ENCODE results near the gene ARID5B.

Gene ARID5B

DNA sequence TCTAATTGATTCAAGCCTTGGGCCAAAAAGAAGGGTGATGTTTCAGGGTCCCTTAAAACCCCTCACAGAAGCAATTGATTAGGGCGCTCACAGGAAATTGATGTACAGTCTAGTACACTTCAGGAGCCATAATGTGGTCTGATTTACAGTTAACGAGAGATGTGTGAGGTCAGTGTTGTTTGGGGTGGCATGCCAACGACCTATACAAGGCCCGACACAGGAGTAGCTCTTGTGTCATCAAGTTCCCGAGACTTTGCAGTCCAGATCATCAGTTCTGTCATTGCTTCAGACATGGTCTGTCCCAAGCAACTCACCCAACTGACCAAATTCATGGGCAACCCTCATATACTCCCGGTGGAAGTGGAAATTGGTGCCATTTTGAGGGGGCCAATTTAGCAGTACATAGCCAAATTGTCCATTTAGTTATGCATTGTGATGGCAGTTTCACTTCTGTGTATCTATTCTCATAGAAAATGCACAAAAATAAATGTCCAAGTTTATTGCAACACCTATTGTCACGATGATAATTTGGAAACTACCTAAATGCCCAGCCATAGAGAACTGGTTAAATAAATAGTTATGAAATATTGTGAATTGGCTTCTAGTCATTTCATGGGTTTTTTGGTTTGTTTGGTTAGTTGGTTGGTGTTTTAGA, 18.0 kb upstream of the ARID5B start:
- no peak for DNase-seq (ENCODE audit: low read depth)

DNA sequence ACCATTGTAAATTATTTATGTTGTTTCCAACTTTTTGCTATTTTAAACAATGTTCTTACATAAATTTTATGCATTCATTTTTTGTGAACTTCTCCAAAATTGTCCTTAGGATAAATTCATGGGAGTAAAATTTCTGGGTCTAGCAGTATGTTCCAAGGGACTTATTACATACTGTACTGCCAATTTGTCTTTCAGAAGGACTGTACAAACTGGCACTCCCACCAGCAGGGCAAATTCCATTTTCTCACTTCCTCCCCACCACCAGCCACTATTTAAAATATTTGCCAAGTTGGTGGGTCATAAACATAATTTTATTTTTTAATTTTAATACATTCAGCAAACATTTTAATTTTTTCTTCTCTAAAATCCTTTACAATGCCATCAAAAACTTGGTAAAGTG, 13.7 kb upstream of the ARID5B start:
- DNase-seq (ENCODE audit: low read depth), result no peak

DNA sequence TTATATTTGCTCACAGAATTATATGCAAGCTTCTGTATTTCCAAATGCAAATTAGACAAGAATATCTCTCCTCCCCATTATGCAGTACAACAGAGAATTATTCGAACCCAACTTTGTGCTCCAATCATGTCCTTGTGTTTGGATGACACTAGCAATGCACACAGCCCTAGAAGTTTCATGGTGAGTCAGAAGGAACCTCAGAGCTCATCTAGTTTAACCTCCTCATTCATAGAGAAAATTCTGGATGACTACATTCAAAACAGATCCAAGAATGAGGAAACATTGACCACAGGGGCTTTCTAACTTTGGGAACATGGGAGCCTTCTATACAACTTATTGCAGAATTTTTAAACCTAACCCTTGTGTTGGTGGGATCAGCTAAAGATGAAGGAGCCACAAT, 12.8 kb upstream of the ARID5B start:
- no peak for DNase-seq (ENCODE audit: low read depth)

DNA sequence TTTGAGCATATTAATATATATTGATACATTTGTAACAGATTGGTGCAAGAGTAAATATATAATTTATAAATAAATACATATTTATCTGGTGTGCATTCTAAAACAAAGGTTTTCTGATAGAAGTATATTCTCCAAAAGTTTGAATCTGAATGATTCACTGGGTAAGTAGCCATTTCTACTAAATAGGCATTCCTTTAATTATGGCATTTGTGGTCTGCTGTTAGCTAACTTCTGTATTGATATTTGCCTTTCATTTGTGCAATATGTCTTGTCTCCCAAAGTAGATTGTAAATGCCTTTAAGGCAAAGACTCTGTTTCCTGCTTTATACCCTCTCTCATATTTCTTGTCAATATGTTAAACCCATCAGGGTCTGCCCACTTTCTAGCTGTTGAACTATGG, 11.1 kb upstream of the ARID5B start:
- DNase-seq (ENCODE audit: low read depth), result no peak

DNA sequence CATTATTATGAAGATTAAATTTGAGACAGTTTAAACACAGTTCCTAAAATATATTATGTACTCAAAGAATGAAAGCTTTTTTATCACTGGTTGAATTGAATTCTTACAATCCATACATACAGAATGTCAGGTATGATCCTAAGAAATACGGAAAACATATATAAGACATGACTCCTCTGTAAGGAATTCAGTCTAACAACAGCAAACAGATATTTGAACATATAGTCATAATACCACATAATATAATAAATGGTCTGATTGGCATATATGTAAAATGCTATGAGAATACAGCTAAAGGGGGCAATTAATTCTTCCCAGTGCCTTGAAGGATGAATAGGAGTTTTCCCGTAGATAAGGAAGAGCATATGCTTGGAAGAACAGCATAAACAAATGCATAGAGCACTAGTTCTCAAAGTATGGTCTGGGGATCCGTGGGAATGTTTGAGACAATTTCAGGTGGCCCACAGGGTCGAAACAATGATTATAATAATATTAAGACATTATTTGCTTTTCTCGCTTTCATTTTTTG, 10.6 kb upstream of the ARID5B start:
- DNase-seq (ENCODE audit: low read depth), result no peak

DNA sequence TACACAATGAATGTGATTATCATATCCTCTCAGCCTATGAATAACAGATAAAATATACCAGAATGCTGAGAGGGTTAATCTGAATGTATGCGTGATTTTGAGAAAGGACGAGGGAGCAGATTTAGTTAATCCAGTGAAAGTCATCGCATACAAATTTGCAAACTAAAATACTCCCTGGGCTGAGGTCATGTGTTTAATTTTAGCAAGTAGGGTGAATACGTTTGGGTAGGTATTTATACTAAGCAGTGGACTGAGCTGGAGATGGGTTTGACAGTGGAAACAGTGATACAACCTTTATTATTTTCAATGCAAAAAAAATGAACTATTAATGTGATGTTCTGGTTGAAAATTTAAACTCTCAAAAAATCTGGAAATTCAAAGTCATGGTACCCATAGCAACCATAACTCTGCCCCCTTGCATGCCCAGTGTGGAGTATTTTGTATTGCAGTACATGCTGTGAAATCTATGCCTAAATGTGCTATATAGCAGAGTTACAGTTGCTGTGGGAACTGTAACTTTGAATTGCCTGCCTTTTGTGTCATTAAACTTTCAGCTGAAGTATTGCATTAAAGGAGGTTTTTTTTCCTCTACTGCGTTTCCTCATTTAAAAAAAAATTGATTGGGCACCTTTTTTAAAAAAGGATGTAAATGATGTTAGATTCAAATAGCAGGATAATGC, 9.5 kb upstream of the ARID5B start:
- no peak for DNase-seq (ENCODE audit: low read depth)

DNA sequence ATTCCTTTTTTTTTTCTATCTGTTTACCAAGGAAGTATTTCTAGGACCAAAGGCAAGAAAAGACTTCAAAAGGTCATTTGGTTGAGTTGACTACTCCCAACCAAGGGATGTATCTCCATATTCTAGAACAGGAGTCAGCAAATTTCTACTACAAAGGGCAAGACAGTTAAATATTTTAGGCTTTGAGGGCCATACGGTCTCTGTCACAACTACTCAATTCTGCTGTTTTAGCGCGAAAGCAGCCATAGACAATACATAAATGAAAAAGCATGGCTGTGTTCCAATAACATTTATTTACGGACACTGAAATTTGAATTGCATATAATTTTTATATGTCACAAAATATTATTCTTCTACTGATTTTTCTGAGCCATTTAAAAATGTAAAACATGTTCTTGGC, 8.5 kb upstream of the ARID5B start:
- no peak for DNase-seq (ENCODE audit: low read depth)

DNA sequence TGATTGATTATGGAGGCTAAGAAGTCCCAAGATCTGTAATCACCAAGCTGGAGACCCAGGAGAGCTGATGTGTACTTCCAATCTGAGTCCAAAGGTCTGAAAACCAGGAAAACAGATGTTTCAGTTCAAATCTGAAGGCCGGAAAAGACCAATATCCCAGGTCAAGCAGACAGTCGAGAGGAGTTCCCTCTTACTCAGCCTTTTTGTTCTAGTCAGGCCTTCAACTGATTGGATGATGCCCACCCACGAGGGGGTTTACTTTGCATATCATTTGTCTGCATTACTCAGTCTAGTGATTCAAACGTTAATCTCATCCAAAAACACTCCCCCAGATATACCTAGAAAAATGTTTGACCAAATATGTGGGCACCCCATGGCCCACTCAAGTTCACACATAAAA, 7.4 kb upstream of the ARID5B start:
- no peak for DNase-seq (ENCODE audit: low read depth)

DNA sequence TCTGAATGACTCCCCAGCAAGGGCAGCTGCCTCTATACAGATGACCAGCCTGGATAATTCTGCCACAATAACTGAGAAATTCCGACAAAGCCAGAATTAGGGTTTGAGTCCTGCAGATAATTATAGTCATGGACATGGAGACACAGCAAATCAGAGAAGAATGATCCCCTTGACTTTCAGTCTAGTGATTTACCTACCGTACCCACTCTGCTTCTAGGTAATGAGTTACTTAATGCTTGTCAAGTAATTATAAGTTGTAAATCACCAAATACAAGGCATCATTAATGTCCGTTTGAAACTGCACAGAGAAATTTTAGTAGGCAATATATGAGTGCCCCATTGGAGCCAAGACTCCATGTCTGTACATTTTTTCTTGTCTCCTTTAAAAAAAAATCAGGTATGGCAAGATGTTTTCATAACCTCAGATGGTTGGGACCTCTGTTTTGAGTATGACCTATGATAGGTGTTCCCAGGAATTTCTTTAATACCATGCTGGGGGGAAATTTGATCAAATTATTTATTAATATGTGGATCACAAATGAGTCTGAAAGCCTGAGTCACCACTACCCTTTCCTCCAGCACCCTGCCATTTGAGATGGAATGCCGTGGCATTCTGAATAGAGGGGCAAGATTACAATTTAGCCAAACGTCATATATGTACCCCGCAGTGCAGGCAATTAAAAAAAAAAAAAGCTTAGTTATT, 5.5 kb upstream of the ARID5B start:
- DNase-seq (ENCODE audit: low read depth), result no peak

DNA sequence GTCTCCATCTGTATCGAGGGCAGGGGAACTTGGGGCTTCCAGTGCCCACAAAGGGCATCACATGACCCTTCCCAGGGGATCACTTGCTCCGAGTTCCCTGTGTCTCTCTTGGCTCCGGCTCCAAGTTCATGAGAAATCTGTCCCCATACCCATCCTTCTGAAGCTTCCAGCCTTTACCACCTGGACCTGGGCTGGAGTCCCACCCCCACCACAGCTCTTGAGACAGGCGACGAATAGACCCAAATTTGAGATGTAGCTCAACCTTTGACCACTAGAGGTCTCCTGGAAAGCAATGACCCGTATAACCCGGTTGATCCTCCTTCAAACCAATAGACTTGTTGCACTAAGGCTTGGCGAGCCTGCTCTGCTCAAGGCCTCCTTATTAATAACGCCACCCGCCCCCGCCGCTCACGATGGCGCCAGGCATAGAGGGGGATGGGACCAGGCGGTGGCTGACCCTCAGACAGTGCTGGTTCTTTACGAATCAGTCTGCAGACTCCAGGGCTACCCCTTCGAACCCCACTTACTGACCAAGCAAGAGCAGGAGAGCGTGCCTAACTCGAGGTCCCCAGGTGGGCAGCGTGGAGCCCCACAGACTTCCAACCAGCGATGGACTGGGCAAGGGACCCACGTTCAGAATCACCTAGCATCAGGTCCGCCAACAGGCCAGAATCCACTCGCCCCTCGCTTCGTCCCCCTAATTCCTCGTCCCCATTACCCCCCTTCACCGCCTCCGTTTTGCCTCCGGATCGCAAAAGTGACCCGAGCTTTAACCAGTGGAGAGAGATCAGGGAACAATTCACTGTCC, 4.4 kb upstream of the ARID5B start:
- no peak for DNase-seq (ENCODE audit: low read depth)

DNA sequence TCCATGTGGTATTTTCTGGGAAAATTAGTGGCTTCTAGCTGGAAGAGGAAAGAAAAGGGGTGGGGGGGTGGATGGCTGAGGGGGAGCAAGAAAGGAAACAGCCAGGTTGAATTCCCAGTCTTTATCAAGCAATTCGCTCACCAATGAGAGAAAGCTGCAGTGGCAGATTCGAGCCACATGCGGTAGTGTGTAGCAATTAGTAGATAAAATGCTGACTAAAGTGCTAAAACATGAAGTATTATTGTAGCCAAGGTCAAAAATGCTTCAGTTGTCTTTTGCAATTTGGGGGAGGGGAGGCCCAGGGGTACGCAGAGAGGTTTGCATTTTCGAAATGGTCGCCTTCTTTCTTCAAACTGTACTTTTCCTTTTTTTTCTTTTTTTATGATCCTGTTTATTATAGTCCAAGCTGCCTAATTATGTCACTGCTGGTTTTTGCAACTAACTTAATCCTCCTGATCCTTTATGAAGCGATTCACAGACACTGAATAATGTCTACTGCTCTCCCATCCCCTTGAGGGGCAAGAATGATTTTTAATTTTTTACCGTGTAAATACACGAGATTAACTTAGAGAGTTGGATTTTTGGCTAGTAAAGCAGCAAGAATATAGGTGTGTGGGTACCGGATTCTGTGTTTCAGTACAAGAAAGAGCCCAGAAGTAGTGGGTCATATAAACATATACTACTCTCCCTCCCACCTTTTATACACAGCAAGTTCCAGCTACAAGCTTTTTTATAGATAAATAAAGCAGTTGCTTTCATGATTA, 3.6 kb upstream of the ARID5B start:
- DNase-seq (ENCODE audit: low read depth), result no peak

DNA sequence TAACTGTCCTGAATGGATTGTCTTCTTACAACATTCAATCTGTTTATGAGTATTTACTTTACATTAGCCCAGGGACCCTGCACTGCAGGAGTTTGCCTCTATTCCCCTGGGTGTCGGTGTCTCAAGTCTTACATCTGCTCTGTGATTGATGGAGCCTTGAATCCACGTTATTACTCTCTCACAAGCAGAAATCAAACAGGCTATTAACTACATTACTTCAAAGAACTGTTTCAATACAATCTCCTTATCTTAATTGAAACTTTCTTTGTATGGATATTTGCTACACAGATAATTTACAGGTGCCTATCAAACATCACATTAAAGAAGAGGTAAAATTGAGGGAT, 3.1 kb upstream of the ARID5B start:
- DNase-seq (ENCODE audit: low read depth), result no peak

DNA sequence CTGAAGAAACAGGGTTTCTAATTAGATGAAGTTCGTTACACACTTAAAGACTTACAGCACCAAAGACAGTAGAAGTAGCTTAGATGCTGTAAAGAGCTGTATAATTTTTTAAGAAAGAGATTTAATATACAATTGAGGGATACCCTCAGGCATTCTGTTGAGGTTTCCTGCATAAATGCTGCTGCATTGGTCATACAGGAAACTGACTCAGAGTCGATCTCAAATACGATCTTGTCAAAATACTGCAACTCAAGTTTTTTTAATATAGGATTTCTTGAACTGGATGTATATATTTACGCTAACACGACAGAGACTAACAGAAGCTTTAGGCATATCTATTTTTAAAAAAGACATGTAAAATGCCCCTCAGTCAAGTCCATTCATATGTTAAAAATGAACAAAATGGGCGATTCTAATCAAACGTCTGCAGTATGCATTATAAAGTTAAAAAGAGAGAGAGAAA, 2.4 kb upstream of the ARID5B start:
- DNase-seq (ENCODE audit: low read depth), result no peak

DNA sequence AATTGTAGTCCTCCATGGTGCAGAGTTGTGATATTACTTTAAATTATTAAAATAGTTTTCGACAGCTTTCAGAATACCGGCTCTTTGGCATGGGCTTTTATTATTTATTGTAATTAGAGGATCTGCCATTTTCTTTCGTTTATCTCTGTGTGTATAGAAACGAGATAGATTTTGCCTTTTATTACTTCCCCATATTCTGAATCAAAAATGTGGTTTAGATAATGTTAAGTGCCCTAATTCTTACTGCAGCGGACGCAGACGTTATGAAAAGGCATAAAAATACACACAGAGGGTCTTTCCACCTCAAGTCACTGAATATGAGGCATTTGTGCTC, 1.9 kb upstream of the ARID5B start:
- no peak for DNase-seq (ENCODE audit: low read depth)

DNA sequence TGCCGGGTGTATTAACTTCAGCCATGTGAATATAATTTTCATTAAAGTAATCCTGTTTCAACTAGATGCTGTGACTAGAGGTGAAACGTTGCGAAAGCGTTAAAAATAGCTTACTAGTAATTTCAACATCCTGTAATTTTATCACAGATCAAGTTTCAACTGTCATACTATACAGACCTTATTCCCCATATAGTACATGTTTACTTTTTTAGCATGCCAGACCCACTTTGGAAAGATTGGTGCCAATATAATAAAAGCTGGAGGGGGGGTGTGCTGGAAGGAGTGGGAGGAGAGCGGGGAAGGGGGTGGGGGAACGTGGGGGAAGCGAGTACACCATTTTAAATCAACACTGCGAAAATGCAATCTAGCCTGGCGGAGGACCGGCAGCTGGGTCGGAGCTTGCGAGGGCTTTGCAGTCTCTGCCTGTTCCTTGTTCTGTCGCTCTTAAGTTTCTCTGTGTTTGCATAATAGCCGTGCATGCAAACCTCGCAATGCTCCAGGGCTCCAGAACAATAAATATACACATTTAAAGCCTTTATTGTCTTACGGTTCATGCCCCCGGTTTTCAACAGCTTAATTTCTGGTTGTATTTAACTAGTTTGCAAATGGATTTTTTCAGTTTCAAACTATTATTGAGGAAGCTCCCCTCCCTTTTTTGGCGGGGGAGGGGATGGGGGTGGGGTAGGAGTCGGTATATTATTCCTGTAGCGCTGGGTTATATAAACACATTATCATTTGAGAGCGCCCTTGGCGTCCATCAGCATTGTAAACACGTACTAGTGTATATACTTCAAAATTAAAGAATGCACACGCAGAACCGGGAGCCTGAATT, 1.3 kb upstream of the ARID5B start:
- no peak for DNase-seq (ENCODE audit: low read depth)

DNA sequence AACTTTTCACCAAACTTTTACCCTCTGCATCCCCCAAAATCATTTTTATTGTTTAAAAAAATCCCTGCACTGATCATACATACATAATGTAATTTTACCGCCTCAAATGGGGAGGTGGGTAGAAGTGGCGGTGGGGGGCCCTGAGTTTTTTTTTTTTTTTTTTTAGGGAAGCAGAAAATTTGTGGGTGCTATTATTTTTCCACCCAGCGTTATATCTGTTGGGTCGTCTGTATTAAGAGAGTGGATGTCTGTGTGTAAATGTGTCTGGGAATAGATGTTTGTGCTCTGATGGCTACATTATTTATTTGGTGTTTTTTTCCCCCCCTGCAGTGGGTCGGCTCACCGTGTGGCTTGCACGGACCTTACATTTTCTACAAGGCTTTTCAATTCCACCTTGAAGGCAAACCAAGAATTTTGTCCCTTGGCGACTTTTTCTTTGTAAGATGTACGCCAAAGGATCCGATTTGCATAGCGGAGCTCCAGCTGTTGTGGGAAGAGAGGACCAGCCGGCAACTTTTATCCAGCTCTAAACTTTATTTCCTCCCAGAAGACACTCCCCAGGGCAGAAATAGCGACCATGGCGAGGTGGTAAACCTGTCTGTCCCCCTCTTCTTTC, 438 bp downstream of the ARID5B start:
- DNase-seq (ENCODE audit: low read depth), result no peak

DNA sequence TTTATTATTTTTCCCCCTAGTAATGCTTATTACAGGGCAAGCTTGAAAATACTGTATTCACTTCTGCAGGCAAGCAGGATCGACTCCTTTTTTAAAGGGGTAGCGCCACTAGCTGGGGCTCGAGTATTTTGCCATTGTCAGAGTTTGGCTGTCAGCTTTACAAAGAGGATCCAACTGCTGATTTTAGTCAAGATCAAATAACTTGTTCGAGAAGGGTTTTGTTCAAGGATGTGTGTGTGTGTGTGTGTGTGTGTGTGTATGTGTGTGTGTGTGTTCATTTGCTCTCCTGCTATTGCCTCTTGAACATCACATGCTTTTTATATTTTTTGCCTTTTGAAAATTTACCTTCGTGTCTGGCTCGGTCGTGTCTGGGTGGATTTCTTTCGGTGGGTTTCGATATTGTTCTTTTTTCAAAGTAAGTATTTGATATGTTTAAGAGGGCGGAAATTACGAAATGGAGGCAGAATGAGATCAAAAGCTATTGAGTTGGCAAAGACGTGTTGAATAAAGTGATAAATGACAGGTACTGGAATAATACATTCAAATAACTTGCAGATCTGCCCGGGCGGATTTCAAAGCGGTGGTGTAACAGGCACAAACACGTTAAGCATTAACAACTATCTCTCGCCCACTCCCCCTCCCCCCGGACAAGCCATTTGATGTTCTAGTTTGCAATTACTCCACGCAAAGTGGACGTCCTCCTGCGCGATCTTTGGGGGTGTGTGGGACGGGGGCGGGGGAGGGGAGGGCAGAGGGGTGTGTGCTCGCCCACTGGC, 1.1 kb downstream of the ARID5B start:
- DNase-seq (ENCODE audit: low read depth), result peak; percentile 63

DNA sequence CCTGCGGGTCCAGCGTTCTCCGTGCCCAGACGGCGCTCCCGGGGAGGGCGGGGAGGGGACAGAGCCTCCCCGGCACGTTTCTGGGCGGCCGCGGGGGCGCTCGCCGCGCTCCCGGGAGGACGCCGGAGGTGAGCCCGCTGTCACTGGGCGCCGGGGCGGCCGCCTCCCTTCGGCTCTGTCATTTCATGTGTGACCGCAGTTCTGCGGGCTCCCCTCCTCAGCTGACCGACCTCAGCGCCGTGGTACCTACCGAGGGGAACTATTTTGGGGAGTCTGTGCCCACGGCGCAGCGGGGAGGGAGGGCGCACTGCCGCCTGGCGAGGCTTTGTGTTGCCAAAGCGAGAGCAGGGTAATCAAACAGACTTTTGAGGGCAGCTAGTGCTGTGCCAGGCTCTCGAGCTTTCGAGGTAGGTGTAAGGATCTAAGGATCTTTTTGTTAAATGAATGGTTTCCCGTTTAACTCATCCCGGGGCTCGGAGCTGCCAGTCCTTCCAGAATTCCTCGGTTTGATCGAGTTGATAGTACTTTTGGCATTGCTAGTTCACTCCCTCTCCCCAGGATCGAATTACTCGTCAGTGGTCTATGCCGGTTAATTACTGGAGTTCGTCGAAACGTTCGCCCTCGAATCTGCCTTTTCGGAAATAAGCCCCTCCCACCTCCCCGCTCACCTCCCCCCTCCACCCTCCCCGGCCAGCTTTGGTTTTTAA, 1.9 kb downstream of the ARID5B start:
- peak; percentile 55 for DNase-seq (ENCODE audit: low read depth)

DNA sequence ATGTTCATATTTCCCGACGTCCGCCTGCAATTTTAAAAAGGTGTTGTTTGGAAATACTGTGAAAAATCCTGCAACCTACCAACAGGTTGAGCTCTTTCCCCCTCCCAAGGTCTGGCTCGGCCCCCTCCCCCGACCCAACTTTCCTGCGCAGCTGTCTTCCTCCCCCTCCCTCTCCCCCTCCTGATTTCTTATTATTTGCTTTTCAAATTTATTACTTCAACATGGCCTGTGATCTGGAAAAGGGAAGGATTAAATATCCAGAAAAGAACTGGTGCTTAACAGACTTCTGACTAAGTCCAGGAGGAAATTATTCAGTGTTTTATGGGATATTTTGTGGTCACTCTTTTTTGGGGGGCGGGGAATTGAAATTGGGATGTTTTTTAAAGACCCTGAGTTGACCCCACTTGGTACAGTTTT, 2.4 kb downstream of the ARID5B start:
- no peak for DNase-seq (ENCODE audit: low read depth)

All from T-helper 22 cell (primary cell).